ENCODE results near the gene ADARB1.
"Not testable (repeated sequence)": the region's sequence is repeated elsewhere in the genome, so short reads cannot be mapped to it uniquely, and the experiment has no call there.

ADARB1 gene

DNA sequence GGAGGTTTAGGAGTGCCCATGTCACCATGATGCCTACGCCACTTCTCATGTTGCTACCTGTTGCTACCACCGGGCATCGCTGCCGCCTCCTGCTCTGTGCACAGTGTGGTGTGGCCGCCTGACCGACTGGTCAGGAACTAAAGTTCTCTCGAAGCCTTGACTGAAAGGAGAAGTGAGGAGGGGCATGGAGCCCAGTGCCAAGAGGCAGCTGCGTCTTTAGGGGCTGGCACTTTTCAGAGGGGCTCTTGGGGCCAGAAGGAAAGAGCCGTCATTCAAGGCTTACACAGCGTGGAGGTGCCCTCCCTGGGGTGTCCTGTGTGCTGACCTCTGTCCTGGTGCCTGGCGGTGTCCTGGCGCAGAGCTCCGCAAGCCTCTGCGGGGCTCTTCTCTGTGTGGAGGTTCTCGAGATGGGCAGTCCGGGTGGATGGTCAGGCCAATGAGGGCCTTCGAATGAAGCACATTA, 57.2 kb downstream of the ADARB1 start:
- peaks cover 3% of the 10 kb centered on the region for H3K36me3 Mint-ChIP-seq
- no peaks in the 10 kb centered on the region for H3K27me3 Mint-ChIP-seq
- H3K4me3 Mint-ChIP-seq: no peak overlapping the region
- H3K27ac Mint-ChIP-seq: no peak overlapping the region
- no peaks in the 10 kb centered on the region for H3K9me3 Mint-ChIP-seq (ENCODE audit: low read depth)
- H3K4me1 Mint-ChIP-seq (ENCODE audit: low read depth): peaks cover 21% of the 10 kb centered on the region

DNA sequence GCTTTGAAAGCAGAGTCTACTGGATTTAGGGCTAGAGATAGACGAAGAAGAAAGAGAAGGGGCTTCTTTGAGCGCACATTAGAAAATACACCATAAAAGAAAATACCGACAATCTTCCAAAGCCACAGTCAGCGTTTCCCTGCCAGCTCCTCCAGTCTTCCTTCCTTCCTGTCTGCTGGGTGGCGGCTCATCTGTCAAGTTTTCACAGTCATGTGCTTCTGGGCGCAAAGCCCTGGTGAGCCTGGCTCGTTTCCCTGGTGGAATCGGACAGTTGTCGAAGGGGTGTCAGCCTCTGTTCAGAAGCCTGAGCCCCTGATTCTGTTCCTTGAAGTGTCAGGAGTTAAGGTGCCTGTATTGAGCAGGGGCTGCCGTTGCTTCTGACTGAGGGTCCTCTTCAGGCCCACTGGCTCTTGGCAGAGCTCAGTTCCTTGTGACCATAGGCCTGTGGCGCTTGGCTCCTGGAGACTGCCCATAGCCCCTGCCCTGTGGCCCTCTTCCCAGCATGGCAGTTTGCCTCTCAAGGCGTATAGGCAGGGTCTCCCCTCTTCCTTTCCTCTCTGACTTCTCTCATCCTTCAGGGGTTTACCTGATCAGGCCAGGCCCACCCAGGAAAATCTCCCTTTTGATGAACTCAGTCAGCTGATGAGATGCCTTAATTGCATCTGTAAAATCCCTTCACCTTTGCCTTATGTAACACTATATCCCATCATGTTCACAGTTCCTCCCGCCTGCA, 58.6 kb downstream of the ADARB1 start:
- Mint-ChIP-seq H3K27ac (peak overlapping the region; percentile 81), H3K36me3 (peaks cover 3% of the 10 kb centered on the region), H3K4me1 (ENCODE audit: low read depth) (peaks cover 22% of the 10 kb centered on the region), H3K4me3 (no peak overlapping the region), H3K9me3 (ENCODE audit: low read depth) (no peaks in the 10 kb centered on the region), H3K27me3 (no peaks in the 10 kb centered on the region)

DNA sequence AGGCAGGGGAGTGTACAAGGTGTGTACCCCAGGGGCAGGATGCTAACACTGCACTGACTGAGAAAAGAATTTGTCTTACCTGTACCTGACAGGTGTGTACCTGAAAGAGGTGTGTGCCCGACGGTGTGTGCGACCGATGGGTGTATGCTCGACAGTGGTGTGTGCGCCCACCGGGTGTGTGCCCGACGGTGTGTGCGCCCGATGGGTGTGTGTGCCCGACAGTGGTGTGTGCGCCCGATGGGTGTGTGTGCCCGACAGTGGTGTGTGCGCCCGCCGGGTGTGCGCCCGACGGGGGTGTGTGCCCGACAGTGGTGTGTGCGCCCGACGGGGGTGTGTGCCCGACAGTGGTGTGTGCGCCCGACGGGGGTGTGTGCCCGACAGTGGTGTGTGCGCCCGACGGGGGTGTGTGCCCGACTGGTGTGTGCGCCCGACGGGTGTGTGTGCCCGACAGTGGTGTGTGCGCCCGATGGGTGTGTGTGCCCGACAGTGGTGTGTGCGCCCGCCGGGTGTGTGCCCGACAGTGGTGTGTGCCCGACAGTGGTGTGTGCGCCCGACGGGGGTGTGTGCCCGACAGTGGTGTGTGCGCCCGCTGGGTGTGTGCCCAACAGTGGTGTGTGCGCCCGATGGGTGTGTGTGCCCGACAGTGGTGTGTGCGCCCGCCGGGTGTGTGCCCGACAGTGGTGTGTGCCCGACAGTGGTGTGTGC, 59.3 kb downstream of the ADARB1 start:
- H3K4me3 Mint-ChIP-seq; H3K36me3 Mint-ChIP-seq; H3K9me3 Mint-ChIP-seq (ENCODE audit: low read depth); H3K27me3 Mint-ChIP-seq; H3K27ac Mint-ChIP-seq: not testable (repeated sequence)
- H3K4me1 Mint-ChIP-seq (ENCODE audit: low read depth): peaks cover 16% of the 10 kb centered on the region

- no peaks in the 10 kb centered on the region for H3K9me3 Mint-ChIP-seq (ENCODE audit: low read depth)
- H3K4me1 Mint-ChIP-seq (ENCODE audit: low read depth): peaks cover 18% of the 10 kb centered on the region
- H3K36me3 Mint-ChIP-seq: no peaks in the 10 kb centered on the region
- no peaks in the 10 kb centered on the region for H3K27me3 Mint-ChIP-seq
- no peak overlapping the region for H3K4me3 Mint-ChIP-seq
- H3K27ac Mint-ChIP-seq: no peak overlapping the region
These were observed 60.1 kb downstream of the ADARB1 start for GRCh38 chr21:45134279-45135076.

GRCh38 chr21:45135122-45135521, 60.7 kb downstream of the ADARB1 start:
- H3K4me3 Mint-ChIP-seq: no peak overlapping the region
- H3K9me3 Mint-ChIP-seq (ENCODE audit: low read depth): no peaks in the 10 kb centered on the region
- H3K27ac Mint-ChIP-seq: no peak overlapping the region
- H3K36me3 Mint-ChIP-seq: no peaks in the 10 kb centered on the region
- peaks cover 15% of the 10 kb centered on the region for H3K4me1 Mint-ChIP-seq (ENCODE audit: low read depth)
- H3K27me3 Mint-ChIP-seq: no peaks in the 10 kb centered on the region

DNA sequence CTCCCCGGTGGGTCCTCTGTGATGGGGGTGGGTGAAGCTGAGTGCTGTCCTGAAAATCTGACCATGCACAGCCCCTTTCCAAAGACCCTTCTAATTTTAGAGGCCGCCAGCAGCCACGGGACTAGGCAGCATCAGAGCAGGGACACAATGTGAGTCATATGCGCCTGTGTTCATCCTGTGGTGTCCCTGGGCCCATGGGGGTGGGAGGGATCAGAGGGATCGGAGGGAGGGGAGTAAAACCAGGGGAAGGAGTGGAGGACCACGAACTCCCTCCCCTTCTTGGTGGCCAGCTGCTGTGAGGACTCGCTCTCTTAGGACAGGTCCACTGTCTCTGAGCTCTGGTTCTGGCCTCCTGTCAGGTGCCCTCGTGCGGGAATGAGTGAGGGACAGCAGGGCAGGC, 61.5 kb downstream of the ADARB1 start:
- no peaks in the 10 kb centered on the region for H3K9me3 Mint-ChIP-seq (ENCODE audit: low read depth)
- peaks cover 14% of the 10 kb centered on the region for H3K4me1 Mint-ChIP-seq (ENCODE audit: low read depth)
- H3K4me3 Mint-ChIP-seq: no peak overlapping the region
- H3K27ac Mint-ChIP-seq: no peak overlapping the region
- H3K36me3 Mint-ChIP-seq: no peaks in the 10 kb centered on the region
- H3K27me3 Mint-ChIP-seq: no peaks in the 10 kb centered on the region

- Mint-ChIP-seq H3K9me3 (ENCODE audit: low read depth) (no peaks in the 10 kb centered on the region), H3K27ac (no peak overlapping the region), H3K4me1 (ENCODE audit: low read depth) (peaks cover 14% of the 10 kb centered on the region), H3K4me3 (no peak overlapping the region), H3K36me3 (no peaks in the 10 kb centered on the region), H3K27me3 (no peaks in the 10 kb centered on the region)
These were observed 62.1 kb downstream of the ADARB1 start for GRCh38 chr21:45136500-45136899.

- Mint-ChIP-seq H3K9me3 (ENCODE audit: low read depth) (no peaks in the 10 kb centered on the region), H3K27ac (no peak overlapping the region), H3K27me3 (no peaks in the 10 kb centered on the region), H3K4me3 (no peak overlapping the region), H3K4me1 (ENCODE audit: low read depth) (peaks cover 14% of the 10 kb centered on the region), H3K36me3 (no peaks in the 10 kb centered on the region)
These were observed 62.7 kb downstream of the ADARB1 start for GRCh38 chr21:45136927-45137611.

- Mint-ChIP-seq H3K9me3 (ENCODE audit: low read depth) (no peaks in the 10 kb centered on the region), H3K36me3 (no peaks in the 10 kb centered on the region), H3K4me3 (no peak overlapping the region), H3K27me3 (no peaks in the 10 kb centered on the region), H3K27ac (no peak overlapping the region), H3K4me1 (ENCODE audit: low read depth) (peaks cover 12% of the 10 kb centered on the region)
These were observed 63.2 kb downstream of the ADARB1 start for GRCh38 chr21:45137612-45137937.

DNA sequence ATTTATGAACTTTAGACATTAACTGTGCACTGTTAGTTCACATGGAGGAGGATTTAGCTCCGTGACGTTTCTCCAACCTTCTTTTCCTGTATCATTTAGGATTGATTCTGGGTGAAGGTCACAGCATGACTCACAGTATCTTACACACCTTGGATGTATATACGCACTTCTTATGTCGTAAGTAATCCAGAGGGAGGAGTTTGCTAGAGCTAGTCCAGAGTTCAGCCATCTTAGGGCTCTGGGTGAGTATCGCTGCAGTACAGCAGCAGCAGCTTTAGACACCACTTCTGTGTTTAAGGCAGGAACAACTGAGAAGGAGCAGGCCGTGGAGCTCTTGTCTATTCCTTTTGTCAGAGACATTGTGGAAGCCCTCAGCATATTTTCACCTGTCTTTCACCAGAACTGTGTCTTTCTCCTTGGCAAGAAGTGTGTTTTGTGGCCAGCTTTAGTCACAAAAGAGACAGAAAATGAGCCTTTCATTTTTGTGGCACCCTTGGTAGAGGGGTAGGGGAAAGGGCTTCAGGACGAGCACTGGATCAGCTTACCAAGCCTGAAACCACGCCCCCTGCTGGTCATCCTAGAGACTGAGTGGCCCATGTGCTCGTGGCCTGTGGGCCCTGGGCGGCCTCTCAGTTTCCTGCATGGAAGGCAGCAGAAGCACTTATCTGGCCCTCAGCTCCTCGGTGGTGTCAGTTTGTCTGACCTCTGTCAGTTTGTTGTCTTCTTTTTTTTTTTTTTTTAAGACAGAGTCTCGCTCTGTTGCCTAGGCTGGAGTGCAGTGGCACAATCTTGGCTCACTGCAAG, 64.0 kb downstream of the ADARB1 start:
- no peak overlapping the region for H3K27ac Mint-ChIP-seq
- no peaks in the 10 kb centered on the region for H3K9me3 Mint-ChIP-seq (ENCODE audit: low read depth)
- no peak overlapping the region for H3K4me3 Mint-ChIP-seq
- no peaks in the 10 kb centered on the region for H3K27me3 Mint-ChIP-seq
- peaks cover 4% of the 10 kb centered on the region for H3K36me3 Mint-ChIP-seq
- peaks cover 7% of the 10 kb centered on the region for H3K4me1 Mint-ChIP-seq (ENCODE audit: low read depth)

DNA sequence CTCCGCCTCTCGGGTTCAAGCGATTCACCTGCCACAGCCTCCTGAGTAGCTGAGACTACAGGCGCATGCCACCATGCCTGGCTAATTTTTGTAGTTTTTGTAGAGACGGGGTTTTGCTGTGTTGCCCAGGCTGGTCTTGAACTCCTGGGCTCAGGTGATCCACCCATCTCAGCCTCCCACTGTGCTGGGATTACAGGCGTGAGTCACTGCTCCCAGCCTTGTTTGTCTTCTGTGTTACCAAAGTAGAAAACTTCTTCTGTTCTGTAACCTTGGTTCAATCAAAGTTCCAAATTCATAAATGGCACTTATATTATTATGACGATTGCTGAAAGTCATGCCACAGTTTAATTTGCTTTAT, 64.6 kb downstream of the ADARB1 start:
- H3K9me3 Mint-ChIP-seq (ENCODE audit: low read depth); H3K4me1 Mint-ChIP-seq (ENCODE audit: low read depth); H3K36me3 Mint-ChIP-seq; H3K27ac Mint-ChIP-seq; H3K27me3 Mint-ChIP-seq; H3K4me3 Mint-ChIP-seq: not testable (repeated sequence)

GRCh38 chr21:45139473-45139872, 65.1 kb downstream of the ADARB1 start:
- H3K27ac Mint-ChIP-seq: no peak overlapping the region

DNA sequence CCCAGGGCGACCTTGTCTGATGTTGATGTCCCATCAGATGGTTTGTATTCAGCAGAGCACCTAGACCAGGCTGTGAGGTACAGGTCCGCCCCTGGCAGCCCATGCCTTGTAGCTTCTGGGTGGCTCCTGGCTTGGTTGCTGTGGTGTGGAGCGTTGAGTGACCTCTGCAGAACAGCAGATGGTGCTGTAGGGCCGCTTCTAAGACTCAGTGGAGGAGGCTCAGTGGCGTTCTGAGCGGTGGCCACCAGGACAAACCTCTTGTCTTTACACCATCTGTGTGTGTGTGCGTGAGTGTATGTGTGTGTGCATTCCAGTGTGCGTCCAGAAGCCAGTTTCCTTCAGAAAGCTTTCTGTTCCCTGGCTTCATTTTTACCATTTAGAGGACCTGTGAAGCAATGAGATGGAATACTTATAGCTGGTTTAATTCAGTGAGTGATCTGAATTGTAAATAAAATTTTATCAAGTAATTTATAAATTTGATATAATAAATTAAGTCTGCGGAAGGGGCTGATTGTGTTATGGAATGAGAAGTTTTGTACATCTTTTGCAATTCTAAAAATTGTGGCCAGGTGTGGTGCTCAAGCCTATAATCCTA, 66.1 kb downstream of the ADARB1 start:
- Mint-ChIP-seq H3K27ac (no peak overlapping the region), H3K4me1 (ENCODE audit: low read depth) (peaks cover 7% of the 10 kb centered on the region), H3K4me3 (no peak overlapping the region), H3K36me3 (peaks cover 10% of the 10 kb centered on the region), H3K27me3 (no peaks in the 10 kb centered on the region), H3K9me3 (ENCODE audit: low read depth) (no peaks in the 10 kb centered on the region)

More at GRCh38 chr21:45139473-45139872, 65.1 kb downstream of the ADARB1 start:
- H3K4me1 Mint-ChIP-seq (ENCODE audit: low read depth): peaks cover 7% of the 10 kb centered on the region
- no peak overlapping the region for H3K4me3 Mint-ChIP-seq
- H3K9me3 Mint-ChIP-seq (ENCODE audit: low read depth): no peaks in the 10 kb centered on the region
- H3K36me3 Mint-ChIP-seq: peaks cover 7% of the 10 kb centered on the region
- H3K27me3 Mint-ChIP-seq: no peaks in the 10 kb centered on the region

DNA sequence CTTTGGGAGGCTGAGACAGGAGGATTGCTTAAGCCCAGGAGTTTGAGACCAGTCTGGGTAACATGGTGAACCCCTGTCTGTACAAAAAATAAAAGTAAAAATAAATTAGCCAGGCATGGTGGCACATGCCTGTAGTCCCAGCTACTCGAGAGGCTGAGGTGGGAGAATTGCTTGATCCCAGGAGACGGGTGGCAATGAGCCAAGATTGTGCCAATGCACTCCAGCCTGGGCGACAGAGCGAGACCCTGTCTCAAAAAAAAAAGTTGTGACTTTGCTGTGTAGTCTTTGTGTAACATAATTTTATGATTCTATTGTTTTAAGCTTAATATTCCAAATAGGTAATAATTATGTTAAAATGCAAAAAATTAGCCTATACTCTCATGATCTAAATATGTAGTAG, 66.6 kb downstream of the ADARB1 start:
- not testable (repeated sequence) for H3K4me1 Mint-ChIP-seq (ENCODE audit: low read depth); H3K9me3 Mint-ChIP-seq (ENCODE audit: low read depth); H3K27me3 Mint-ChIP-seq; H3K4me3 Mint-ChIP-seq; H3K27ac Mint-ChIP-seq
- peaks cover 10% of the 10 kb centered on the region for H3K36me3 Mint-ChIP-seq
